ENCODE data around the gene FAM83G. TPM values are rescaled to one million over a fixed set of nuclear protein-coding genes. Genes with fewer than 3 reads are reported as not detected.

Gene FAM83G
- total RNA-seq, 3 donors from 2014 or later (not counting 1 experiment from before 2014, with no cell fraction given), result 3.8 to 6.5 (median 4.3) TPM

- TF ChIP-seq, protein P1, sequence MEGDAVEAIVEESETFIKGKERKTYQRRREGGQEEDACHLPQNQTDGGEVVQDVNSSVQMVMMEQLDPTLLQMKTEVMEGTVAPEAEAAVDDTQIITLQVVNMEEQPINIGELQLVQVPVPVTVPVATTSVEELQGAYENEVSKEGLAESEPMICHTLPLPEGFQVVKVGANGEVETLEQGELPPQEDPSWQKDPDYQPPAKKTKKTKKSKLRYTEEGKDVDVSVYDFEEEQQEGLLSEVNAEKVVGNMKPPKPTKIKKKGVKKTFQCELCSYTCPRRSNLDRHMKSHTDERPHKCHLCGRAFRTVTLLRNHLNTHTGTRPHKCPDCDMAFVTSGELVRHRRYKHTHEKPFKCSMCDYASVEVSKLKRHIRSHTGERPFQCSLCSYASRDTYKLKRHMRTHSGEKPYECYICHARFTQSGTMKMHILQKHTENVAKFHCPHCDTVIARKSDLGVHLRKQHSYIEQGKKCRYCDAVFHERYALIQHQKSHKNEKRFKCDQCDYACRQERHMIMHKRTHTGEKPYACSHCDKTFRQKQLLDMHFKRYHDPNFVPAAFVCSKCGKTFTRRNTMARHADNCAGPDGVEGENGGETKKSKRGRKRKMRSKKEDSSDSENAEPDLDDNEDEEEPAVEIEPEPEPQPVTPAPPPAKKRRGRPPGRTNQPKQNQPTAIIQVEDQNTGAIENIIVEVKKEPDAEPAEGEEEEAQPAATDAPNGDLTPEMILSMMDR (IDR thresholded peaks at IDR 0.05), result no peak
- no peak overlapping the region for H3K27ac Mint-ChIP-seq
- H3K27me3 Mint-ChIP-seq (ENCODE audit: low read depth in 2 of 2), result peaks cover 0 to 2% of the 10 kb centered on the region in 2 donors
- H3K36me3 Mint-ChIP-seq, result no peaks in the 10 kb centered on the region
- Histone ChIP-seq H3K36me3 (ENCODE audit: control insufficient read depth, insufficient read depth, low read length) (no peaks in the 10 kb centered on the region), H3K4me1 (ENCODE audit: control insufficient read depth, insufficient read depth, low read length) (peaks cover 29% of the 10 kb centered on the region), H3K9me3 (ENCODE audit: control insufficient read depth, insufficient read depth, low read length) (no peaks in the 10 kb centered on the region), H3K27ac (ENCODE audit: low read length) (no peak overlapping the region), H3K4me3 (ENCODE audit: low read length) (no peak overlapping the region), H3K27me3 (ENCODE audit: control insufficient read depth, insufficient read depth, low read length) (peaks cover 2% of the 10 kb centered on the region)
- ATAC-seq (no peak), DNase-seq (no peak)
- no peak overlapping the region for H3K4me3 Mint-ChIP-seq
- H3K4me1 Mint-ChIP-seq, result peaks cover 11 to 18% of the 10 kb centered on the region in 2 donors
- 93% methylated on average over 8 of the region's 8 CpGs for WGBS (ENCODE audit: insufficient coverage)
- peaks cover 0 to 4% of the 10 kb centered on the region in 2 donors for H3K9me3 Mint-ChIP-seq
- intact Hi-C loops (cut with micrococcal nuclease), result no loop called here
Measured at GRCh38 chr17:18999394-18999793, 5.2 kb downstream of the FAM83G start.

DNA sequence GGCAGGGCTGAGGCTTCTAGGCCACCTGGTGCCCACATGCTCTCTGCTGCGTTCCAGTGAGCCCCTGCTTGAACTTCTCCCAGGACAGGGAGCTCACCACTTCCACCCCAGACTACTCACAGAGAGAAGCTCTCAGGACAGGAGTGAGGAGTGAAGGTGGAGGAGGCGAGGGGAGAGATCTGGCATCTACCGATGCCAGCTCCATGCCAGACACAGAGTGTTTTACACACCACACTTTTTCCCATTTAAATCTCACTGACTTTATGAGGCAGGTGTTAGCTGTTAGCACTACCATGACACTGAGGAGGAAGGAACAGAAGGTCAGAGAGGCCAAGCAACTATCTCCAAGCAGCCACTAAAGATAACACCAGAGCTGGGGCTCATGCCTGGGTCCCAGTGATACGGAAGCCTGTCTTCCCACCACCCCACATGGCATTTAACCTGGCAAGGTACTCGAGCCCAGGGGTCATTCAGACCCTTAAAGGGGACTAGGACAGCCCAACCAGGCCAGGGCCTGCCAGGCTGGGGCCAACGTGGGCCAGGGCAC, 6.8 kb downstream of the FAM83G start:
- Mint-ChIP-seq H3K4me1 (peaks cover 24 to 25% of the 10 kb centered on the region in 2 donors), H3K36me3 (no peaks in the 10 kb centered on the region), H3K27ac (no peak overlapping the region), H3K4me3 (no peak overlapping the region), H3K9me3 (peaks cover 0 to 4% of the 10 kb centered on the region in 2 donors), H3K27me3 (ENCODE audit: low read depth in 2 of 2) (peaks cover 0 to 5% of the 10 kb centered on the region in 2 donors)
- intact Hi-C loops (cut with micrococcal nuclease), result no loop called here
- TF ChIP-seq, protein P1 (IDR thresholded peaks at IDR 0.05), result no peak
- Histone ChIP-seq H3K27ac (ENCODE audit: low read length) (no peak overlapping the region), H3K36me3 (ENCODE audit: control insufficient read depth, insufficient read depth, low read length) (no peaks in the 10 kb centered on the region), H3K4me3 (ENCODE audit: low read length) (no peak overlapping the region), H3K27me3 (ENCODE audit: control insufficient read depth, insufficient read depth, low read length) (no peaks in the 10 kb centered on the region), H3K4me1 (ENCODE audit: control insufficient read depth, insufficient read depth, low read length) (peaks cover 29% of the 10 kb centered on the region), H3K9me3 (ENCODE audit: control insufficient read depth, insufficient read depth, low read length) (no peaks in the 10 kb centered on the region)
- DNase-seq (no peak), ATAC-seq (no peak)
- 93% methylated on average over 4 of the region's 6 CpGs for WGBS (ENCODE audit: insufficient coverage)

DNA sequence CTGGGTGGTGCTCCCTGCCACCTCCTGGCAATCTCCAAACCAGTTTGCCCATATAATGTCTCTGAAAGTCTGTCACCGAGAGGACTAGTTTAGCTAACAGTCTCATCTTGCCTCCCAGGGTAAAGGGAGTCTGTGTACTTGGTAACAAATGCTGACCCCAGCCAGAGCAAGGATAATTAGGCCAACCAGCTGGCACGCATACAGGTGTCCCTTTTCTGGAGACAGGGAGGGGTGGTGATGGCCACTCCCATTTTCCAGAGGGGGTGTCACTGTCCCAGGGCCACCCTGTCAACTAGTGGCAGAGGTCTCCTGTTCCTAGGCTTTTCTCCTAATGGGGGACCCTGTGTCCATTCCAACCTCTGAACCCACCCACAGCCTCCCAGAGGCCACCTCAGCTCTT, 8.1 kb downstream of the FAM83G start:
- H3K27me3 ChIP-seq (ENCODE audit: control insufficient read depth, insufficient read depth, low read length), result no peaks in the 10 kb centered on the region
- DNase-seq, result no peak
- peaks cover 31% of the 10 kb centered on the region for H3K4me1 ChIP-seq (ENCODE audit: control insufficient read depth, insufficient read depth, low read length)
- Mint-ChIP-seq H3K27me3 (ENCODE audit: low read depth in 2 of 2) (peaks cover 0 to 5% of the 10 kb centered on the region in 2 donors), H3K27ac (no peak overlapping the region), H3K36me3 (no peaks in the 10 kb centered on the region), H3K9me3 (peaks cover 0 to 4% of the 10 kb centered on the region in 2 donors), H3K4me3 (no peak overlapping the region), H3K4me1 (peaks cover 21 to 25% of the 10 kb centered on the region in 2 donors)
- H3K27ac ChIP-seq (ENCODE audit: low read length), result no peak overlapping the region
- H3K4me3 ChIP-seq (ENCODE audit: low read length), result no peak overlapping the region
- intact Hi-C loops (cut with micrococcal nuclease), result no loop called here
- H3K36me3 ChIP-seq (ENCODE audit: control insufficient read depth, insufficient read depth, low read length), result no peaks in the 10 kb centered on the region
- WGBS (ENCODE audit: insufficient coverage), result 100% methylated on average over 2 of the region's 2 CpGs
- TF ChIP-seq, protein P1 (IDR thresholded peaks at IDR 0.05), result no peak
- ATAC-seq, result no peak
- H3K9me3 ChIP-seq (ENCODE audit: control insufficient read depth, insufficient read depth, low read length), result no peaks in the 10 kb centered on the region

GRCh38 chr17:18995220-18995619, 9.3 kb downstream of the FAM83G start:
- Histone ChIP-seq H3K27me3 (ENCODE audit: control insufficient read depth, insufficient read depth, low read length) (no peaks in the 10 kb centered on the region), H3K4me3 (ENCODE audit: low read length) (no peak overlapping the region), H3K4me1 (ENCODE audit: control insufficient read depth, insufficient read depth, low read length) (peaks cover 34% of the 10 kb centered on the region), H3K9me3 (ENCODE audit: control insufficient read depth, insufficient read depth, low read length) (no peaks in the 10 kb centered on the region), H3K27ac (ENCODE audit: low read length) (no peak overlapping the region), H3K36me3 (ENCODE audit: control insufficient read depth, insufficient read depth, low read length) (no peaks in the 10 kb centered on the region)
- Mint-ChIP-seq H3K9me3 (peaks cover 0 to 4% of the 10 kb centered on the region in 2 donors), H3K27ac (no peak overlapping the region), H3K36me3 (no peaks in the 10 kb centered on the region), H3K4me3 (no peak overlapping the region), H3K4me1 (peaks cover 21 to 25% of the 10 kb centered on the region in 2 donors), H3K27me3 (ENCODE audit: low read depth in 2 of 2) (peaks cover 0 to 5% of the 10 kb centered on the region in 2 donors)
- intact Hi-C loops (cut with micrococcal nuclease), result no loop called here
- no peak for ATAC-seq
- TF ChIP-seq, protein P1 (IDR thresholded peaks at IDR 0.05), result no peak
- DNase-seq, result no peak
- WGBS (ENCODE audit: insufficient coverage), result 100% methylated on average over 1 of the region's 3 CpGs

All from natural killer cell (primary cell).